Kidney epithelial cell (primary cell): ENCODE data around the gene MYO5C. TPM values are rescaled to one million over a fixed set of nuclear protein-coding genes. Genes with fewer than 3 reads are reported as not detected.

ENCODE experiments used
- DNase-seq: peaks from one replicate; pipeline ENCODE4 v3.0.0-alpha.2; 2010; ENCODE audit warnings: low read depth
- H3K27me3 ChIP-seq: 2 replicates; pipeline ENCODE4 v1.6.0; 2011; ENCODE audit warnings: low read length; ENCODE audit not compliant: control insufficient read depth, insufficient read depth
- H3K36me3 ChIP-seq: 2 replicates; pipeline ENCODE4 v1.5.1; 2011; ENCODE audit warnings: low read length; ENCODE audit not compliant: control insufficient read depth, insufficient read depth
- H3K4me3 ChIP-seq: 2 replicates; pipeline ENCODE4 v1.5.1; 2011; ENCODE audit warnings: low read depth, mild to moderate bottlenecking, control low read depth, low read length
- CTCF ChIP-seq: IDR thresholded peaks from 2 replicates; pipeline ENCODE4 v1.5.1; 2011; ENCODE audit warnings: mild to moderate bottlenecking, moderate library complexity, low read length, control low read depth, inconsistent platforms; ENCODE audit not compliant: insufficient read depth, poor library complexity, severe bottlenecking
- total RNA-seq: library from RNA; depleted of rRNA; stranded (reverse); fragments of >200 nt; gene quantifications from 2 replicates; pipeline ENCODE4 v1.2.3, GENCODE V29; 2015

Gene MYO5C
- total RNA-seq, 1 donor from 2014 or later = 26.4 TPM

DNA sequence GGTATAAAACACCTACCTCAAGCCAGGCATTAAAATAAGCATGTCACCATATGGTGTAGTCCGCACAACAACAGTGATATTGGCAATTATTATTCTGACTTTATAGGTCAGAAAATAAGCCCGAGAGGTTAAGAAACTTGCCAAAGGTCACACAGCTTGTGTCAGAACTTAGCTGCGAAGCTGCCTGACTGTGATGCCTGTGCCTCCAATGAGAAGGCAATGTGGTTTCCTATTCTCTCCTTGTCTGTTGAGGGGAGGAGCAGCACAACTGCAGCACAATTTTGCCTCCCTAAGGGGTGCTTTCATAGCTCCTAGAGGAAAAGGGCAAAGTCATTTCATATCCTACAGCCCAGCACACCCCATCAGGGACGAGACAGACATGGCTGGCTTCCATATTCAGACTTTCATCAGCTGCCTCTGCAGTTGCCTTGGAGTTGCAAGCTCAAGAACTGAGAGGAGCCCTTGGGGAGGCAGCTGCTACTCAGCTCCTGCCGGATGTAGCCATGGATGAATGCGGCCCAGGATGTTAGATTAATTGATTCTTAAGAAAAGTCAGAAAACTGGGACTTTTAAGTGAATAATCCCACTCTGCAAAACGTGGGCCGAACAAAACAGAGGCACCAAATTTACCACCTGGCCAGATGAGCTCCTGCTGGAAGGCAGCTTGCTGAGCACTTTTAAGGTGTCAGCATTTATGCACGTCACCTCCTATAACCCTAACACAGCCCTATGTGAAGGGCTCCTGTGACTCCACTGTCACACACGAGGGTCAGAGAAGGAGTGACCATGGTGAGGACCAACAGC, 38.5 kb downstream of the MYO5C start:
- Histone ChIP-seq H3K36me3 (no peaks in the 10 kb centered on the region), H3K4me3 (no peak overlapping the region), H3K27me3 (no peaks in the 10 kb centered on the region)
- DNase-seq = no peak
- no peak for TF ChIP-seq CTCF

- H3K36me3 ChIP-seq = no peaks in the 10 kb centered on the region
- TF ChIP-seq CTCF = peak; percentile 69
- peak; percentile 39 for DNase-seq
- H3K4me3 ChIP-seq = no peak overlapping the region
- no peaks in the 10 kb centered on the region for H3K27me3 ChIP-seq
These were observed 39.2 kb downstream of the MYO5C start for GRCh38 chr15:52256366-52256765.

DNA sequence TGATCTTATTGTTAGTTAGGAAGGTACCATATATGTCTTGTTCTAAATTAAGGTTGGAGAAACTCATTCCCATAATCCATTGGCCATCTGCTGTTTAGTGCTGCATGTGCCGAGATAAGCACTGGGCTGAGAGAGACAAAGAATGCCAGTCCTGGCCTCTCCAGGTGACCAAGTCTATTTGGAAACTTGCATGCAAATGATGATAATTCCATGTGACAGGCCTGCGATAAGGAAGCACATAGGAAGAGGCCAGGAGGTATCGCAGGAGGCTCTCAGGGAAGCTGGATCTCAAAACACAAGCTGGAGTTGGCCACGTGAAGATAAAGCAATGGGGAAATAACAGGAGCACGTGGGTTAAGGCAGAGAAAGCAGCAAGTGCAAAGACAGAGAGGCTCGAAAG, 39.7 kb downstream of the MYO5C start:
- no peaks in the 10 kb centered on the region for H3K27me3 ChIP-seq
- no peak for DNase-seq
- no peaks in the 10 kb centered on the region for H3K36me3 ChIP-seq
- no peak for TF ChIP-seq CTCF
- no peak overlapping the region for H3K4me3 ChIP-seq

DNA sequence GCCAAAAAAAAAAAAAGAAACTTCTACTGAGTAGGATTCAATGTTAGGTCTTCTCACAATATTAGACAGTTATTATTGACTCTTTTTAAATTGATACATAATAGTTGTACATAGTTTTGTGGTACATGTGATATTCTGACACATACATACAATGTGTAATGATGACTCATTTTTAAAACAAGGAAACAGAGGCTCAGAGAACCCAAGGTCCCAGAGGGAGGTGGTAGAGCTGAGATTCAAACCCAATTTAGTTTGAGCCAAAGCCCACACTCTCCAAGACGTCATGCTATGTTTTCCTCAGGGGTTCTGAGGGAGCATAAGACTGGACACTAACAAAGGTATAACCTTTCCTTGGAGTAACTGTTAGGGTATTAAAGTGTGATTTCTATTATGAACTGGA, 40.6 kb downstream of the MYO5C start:
- no peaks in the 10 kb centered on the region for H3K36me3 ChIP-seq
- no peaks in the 10 kb centered on the region for H3K27me3 ChIP-seq
- no peak for DNase-seq
- no peak overlapping the region for H3K4me3 ChIP-seq
- no peak for TF ChIP-seq CTCF

GRCh38 chr15:52254391-52254790, 41.2 kb downstream of the MYO5C start:
- H3K27me3 ChIP-seq = no peaks in the 10 kb centered on the region
- DNase-seq = no peak
- no peak overlapping the region for H3K4me3 ChIP-seq
- no peaks in the 10 kb centered on the region for H3K36me3 ChIP-seq
- TF ChIP-seq CTCF = no peak

DNA sequence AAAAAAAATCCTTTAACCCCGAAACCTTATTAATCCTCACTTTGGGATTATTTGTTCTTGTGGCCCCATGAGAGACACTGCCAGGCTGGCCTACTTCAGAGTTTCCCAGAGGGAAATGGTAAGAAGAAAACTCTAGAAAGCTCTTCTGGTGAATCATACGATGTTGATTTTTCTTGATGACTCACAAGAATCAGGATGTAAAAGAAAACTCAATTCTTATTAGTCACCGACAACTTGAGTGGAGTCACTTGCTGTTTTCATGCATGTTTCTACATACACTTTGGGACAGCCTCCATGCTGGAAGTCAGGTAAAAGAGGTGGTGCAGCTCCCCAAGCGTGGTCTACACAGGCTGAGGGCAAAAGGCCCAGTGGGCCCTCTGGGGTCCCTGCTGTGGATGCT, 42.8 kb downstream of the MYO5C start:
- DNase-seq = peak; percentile 94
- TF ChIP-seq CTCF = no peak
- Histone ChIP-seq H3K36me3 (no peaks in the 10 kb centered on the region), H3K27me3 (no peaks in the 10 kb centered on the region), H3K4me3 (no peak overlapping the region)
